Mesenchymal stem cell (in vitro differentiated cells and primary cell): ENCODE data around the gene ITIH3.

Experiments used
- DNase-seq: peaks from one replicate; pipeline ENCODE4 v3.0.0-alpha.2; 2013
- H2AFZ ChIP-seq: one replicate; pipeline ENCODE4 v1.6.1; 2013; ENCODE audit warnings: low read depth, mild to moderate bottlenecking, control low read depth, inconsistent platforms, low read length, moderate library complexity
- H2AK5ac ChIP-seq: 2 replicates; pipeline ENCODE4 v1.6.1; 2013; ENCODE audit warnings: low read length, moderate library complexity, mild to moderate bottlenecking, inconsistent platforms; ENCODE audit not compliant: severe bottlenecking
- H2BK120ac ChIP-seq: one replicate; pipeline ENCODE4 v1.6.1; 2013; ENCODE audit warnings: low read depth, mild to moderate bottlenecking, inconsistent platforms, low read length, moderate library complexity
- H2BK12ac ChIP-seq, 2 experiments: one replicate each; pipeline ENCODE4 v1.6.1; 2013; ENCODE audit warnings: inconsistent platforms in 2 of 2, low read length in 2 of 2, mild to moderate bottlenecking in 2 of 2, moderate library complexity in 2 of 2, control low read depth in 1 of 2
- H2BK15ac ChIP-seq: one replicate; pipeline ENCODE4 v1.6.1; 2013; ENCODE audit warnings: mild to moderate bottlenecking, low read depth, inconsistent platforms; ENCODE audit not compliant: poor library complexity, severe bottlenecking
- H2BK5ac ChIP-seq: 2 replicates; pipeline ENCODE4 v1.6.1; 2013; ENCODE audit warnings: low read depth, mild to moderate bottlenecking, low read length, control low read depth, inconsistent platforms; ENCODE audit not compliant: poor library complexity, severe bottlenecking
- H3K14ac ChIP-seq, 2 experiments: one replicate each; pipeline ENCODE4 v1.6.1; 2013; ENCODE audit warnings: inconsistent platforms in 2 of 2, low read length in 2 of 2, control low read depth in 1 of 2, mild to moderate bottlenecking in 1 of 2, moderate library complexity in 1 of 2
- H3K18ac ChIP-seq, 2 experiments: one replicate each; pipeline ENCODE4 v1.6.1; 2013; ENCODE audit warnings: inconsistent platforms in 2 of 2, low read length in 2 of 2, control low read depth in 1 of 2, low read depth in 1 of 2, mild to moderate bottlenecking in 1 of 2
- H3K23ac ChIP-seq, 2 experiments: one replicate each; pipeline ENCODE4 v1.6.1; 2013; ENCODE audit warnings: inconsistent platforms in 2 of 2, low read length in 2 of 2, mild to moderate bottlenecking in 2 of 2, moderate library complexity in 2 of 2, control low read depth in 1 of 2
- H3K27ac ChIP-seq: 2 replicates; pipeline ENCODE4 v1.5.1; 2013; ENCODE audit warnings: mild to moderate bottlenecking, moderate library complexity, low read length, control low read depth, inconsistent platforms; ENCODE audit not compliant: poor library complexity, severe bottlenecking
- H3K27me3 ChIP-seq, 2 experiments: 2 replicates each; pipeline versions ENCODE4 v1.6.1 to v1.7.0; 2013; ENCODE audit warnings: low read length in 2 of 2, mild to moderate bottlenecking in 2 of 2, moderate library complexity in 2 of 2, control low read depth in 1 of 2, inconsistent platforms in 1 of 2; ENCODE audit not compliant: control insufficient read depth in 1 of 2, insufficient read depth in 1 of 2
- H3K36me3 ChIP-seq, 2 experiments: 2 replicates each; pipeline versions ENCODE4 v1.6.1 to v1.7.0; 2013; ENCODE audit warnings: low read length in 2 of 2, control low read depth in 1 of 2, inconsistent platforms in 1 of 2, low read depth in 1 of 2, mild to moderate bottlenecking in 1 of 2; ENCODE audit not compliant: insufficient read depth in 2 of 2, control insufficient read depth in 1 of 2
- H3K4ac ChIP-seq, 2 experiments: one replicate each; pipeline ENCODE4 v1.6.1; 2013; ENCODE audit warnings: inconsistent platforms in 2 of 2, low read length in 2 of 2, mild to moderate bottlenecking in 2 of 2, moderate library complexity in 2 of 2, control low read depth in 1 of 2, low read depth in 1 of 2
- H3K4me1 ChIP-seq: 2 replicates; pipeline ENCODE4 v1.6.1; 2013; ENCODE audit warnings: low read depth, low read length, control low read depth; ENCODE audit not compliant: control insufficient read depth, insufficient read depth
- H3K4me2 ChIP-seq: 2 replicates; pipeline ENCODE4 v1.6.1; 2013; ENCODE audit warnings: low read length, mild to moderate bottlenecking, inconsistent platforms; ENCODE audit not compliant: poor library complexity, severe bottlenecking
- H3K4me3 ChIP-seq, 2 experiments: 2 replicates each; pipeline versions ENCODE4 v1.5.1 to v1.7.0; 2013; ENCODE audit warnings: low read length in 2 of 2, mild to moderate bottlenecking in 2 of 2, control low read depth in 1 of 2, low read depth in 1 of 2; ENCODE audit not compliant: insufficient read depth in 1 of 2
- H3K79me1 ChIP-seq: replicated peaks from 2 replicates; pipeline ENCODE4 v1.6.1; 2013; ENCODE audit warnings: mild to moderate bottlenecking, control low read depth, low read length, inconsistent platforms; ENCODE audit not compliant: poor library complexity, severe bottlenecking
- H3K9ac ChIP-seq: 2 replicates; pipeline ENCODE4 v1.7.0; 2013; ENCODE audit warnings: mild to moderate bottlenecking, low read length, moderate library complexity
- H3K9me3 ChIP-seq: 2 replicates; pipeline ENCODE4 v1.7.0; 2013; ENCODE audit warnings: mild to moderate bottlenecking, low read length; ENCODE audit not compliant: control insufficient read depth
- H4K8ac ChIP-seq: one replicate; pipeline ENCODE4 v1.6.1; 2013; ENCODE audit warnings: inconsistent platforms, mild to moderate bottlenecking, low read length, moderate library complexity
- H4K91ac ChIP-seq: one replicate; pipeline ENCODE4 v1.6.1; 2013; ENCODE audit warnings: mild to moderate bottlenecking, low read length, inconsistent platforms
- WGBS: methylation state at CpG from one replicate; pipeline ENCODE4 v1.1.7; 2013; ENCODE audit warnings: mixed read lengths; 5-methylcytosine and 5-hydroxymethylcytosine counted together

The ITIH3 gene

DNA sequence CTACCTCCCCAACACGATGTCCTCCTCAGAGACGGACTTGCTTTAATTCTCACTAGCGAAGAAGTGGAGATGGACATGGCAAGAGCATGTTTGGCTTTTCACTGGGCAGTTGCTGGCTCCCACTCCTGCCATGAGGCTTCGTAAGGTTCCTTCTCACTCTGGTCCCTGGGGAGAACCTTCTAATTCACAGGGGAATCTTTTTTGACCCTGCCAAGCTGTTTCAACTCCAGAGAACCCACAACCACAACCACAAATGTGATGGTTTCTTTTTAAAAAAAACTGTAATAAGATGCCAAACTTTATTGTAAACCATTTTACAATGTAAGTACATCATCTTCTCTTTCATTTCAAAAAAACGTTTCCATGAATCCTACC, 41.9 kb downstream of the ITIH3 start:
- Histone ChIP-seq H2BK5ac (no peak overlapping the region), H3K4ac (no peak overlapping the region), H3K36me3 (peaks cover 35 to 37% of the 10 kb centered on the region in 2 experiments), H3K9me3 (no peaks in the 10 kb centered on the region), H2BK12ac (no peak overlapping the region), H3K27ac (no peak overlapping the region), H2BK15ac (no peak overlapping the region), H3K9ac (no peak overlapping the region), H3K4me2 (no peak overlapping the region), H3K4me1 (peaks cover 28% of the 10 kb centered on the region), H3K79me1 (no peaks in the 10 kb centered on the region), H2AFZ (no peak overlapping the region), H3K18ac (no peak overlapping the region), H3K23ac (no peak overlapping the region), H2AK5ac (no peak overlapping the region), H2BK120ac (no peak overlapping the region), H4K8ac (no peak overlapping the region), H3K4me3 (no peak overlapping the region), H3K27me3 (peaks cover 0 to 4% of the 10 kb centered on the region in 2 experiments), H3K14ac (peak overlapping the region in 1 of 2 experiments; percentile 26), H4K91ac (no peak overlapping the region)
- DNase-seq, result no peak
- WGBS, result 94% methylated on average over 5 of the region's 5 CpGs

DNA sequence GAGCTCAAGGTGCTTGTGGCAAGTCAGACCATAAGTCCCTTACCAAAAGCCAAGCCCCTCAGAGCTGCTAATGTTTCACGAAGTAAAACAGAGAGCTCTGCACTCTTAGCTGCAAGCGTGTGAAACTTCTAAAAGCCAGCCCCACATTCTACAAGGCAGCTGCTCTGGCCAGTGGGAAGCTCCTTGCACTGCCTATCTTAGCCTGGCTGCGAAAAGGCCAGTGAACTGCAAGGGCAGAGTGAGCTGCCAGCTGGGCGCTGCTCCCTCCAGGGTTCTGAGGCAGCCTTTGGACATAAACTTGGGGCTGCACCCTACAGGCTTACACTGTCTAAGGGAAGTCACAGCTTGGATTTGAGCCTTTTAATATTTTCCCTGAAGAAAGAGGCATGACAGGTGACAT, 42.4 kb downstream of the ITIH3 start:
- Histone ChIP-seq H2BK15ac (no peak overlapping the region), H3K79me1 (no peaks in the 10 kb centered on the region), H3K23ac (no peak overlapping the region), H2BK12ac (no peak overlapping the region), H3K14ac (no peak overlapping the region), H3K4me1 (peaks cover 26% of the 10 kb centered on the region), H2AK5ac (no peak overlapping the region), H3K18ac (no peak overlapping the region), H4K8ac (no peak overlapping the region), H3K36me3 (peaks cover 40 to 42% of the 10 kb centered on the region in 2 experiments), H3K27ac (no peak overlapping the region), H3K4me3 (no peak overlapping the region), H3K4ac (no peak overlapping the region), H2BK120ac (no peak overlapping the region), H3K27me3 (peaks cover 0 to 4% of the 10 kb centered on the region in 2 experiments), H3K4me2 (no peak overlapping the region), H3K9me3 (no peaks in the 10 kb centered on the region), H2AFZ (no peak overlapping the region), H3K9ac (no peak overlapping the region), H2BK5ac (no peak overlapping the region), H4K91ac (no peak overlapping the region)
- DNase-seq, result no peak
- WGBS, result 92% methylated on average over 4 of the region's 4 CpGs

DNA sequence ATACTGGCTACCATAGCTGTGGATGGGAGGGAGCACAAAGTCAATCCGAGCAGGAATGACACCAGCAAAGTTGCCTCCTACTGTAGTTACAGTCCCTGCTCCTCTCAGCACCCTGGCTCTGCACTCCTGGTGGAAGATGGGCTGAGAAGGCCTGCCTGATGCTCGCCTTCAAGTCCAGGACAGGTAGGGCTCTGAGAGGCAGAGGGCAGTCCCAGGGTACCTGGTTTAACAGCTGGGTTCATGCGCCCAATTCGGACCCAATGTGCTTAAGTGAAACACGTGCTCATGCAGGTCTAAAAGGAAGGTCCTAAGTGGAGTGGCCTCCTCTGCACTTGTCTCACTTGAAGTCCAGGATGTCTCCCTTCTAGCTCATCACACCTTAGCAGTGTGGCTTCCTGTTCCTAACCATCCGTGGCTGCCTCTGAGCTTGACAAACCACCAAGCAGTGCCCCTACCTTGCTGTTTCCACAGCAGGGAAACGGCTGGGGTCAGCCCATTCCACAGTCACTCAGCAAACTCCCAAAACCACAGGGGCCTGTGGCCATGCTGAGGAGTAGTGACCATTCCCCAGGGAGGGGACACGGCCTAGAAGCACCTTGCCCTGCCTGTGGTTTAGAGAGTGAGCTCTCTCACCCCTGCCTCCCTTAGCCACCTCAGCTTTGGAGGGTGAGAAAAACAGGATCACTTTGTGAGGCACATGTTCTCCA, 44.1 kb downstream of the ITIH3 start:
- Histone ChIP-seq H2BK5ac (no peak overlapping the region), H2AFZ (no peak overlapping the region), H2BK120ac (no peak overlapping the region), H3K4me2 (no peak overlapping the region), H2AK5ac (no peak overlapping the region), H3K36me3 (peaks cover 42 to 55% of the 10 kb centered on the region in 2 experiments), H3K18ac (no peak overlapping the region), H3K79me1 (no peaks in the 10 kb centered on the region), H2BK12ac (no peak overlapping the region), H4K91ac (no peak overlapping the region), H3K27ac (no peak overlapping the region), H3K4me3 (no peak overlapping the region), H3K9me3 (no peaks in the 10 kb centered on the region), H3K27me3 (peaks cover 0 to 4% of the 10 kb centered on the region in 2 experiments), H4K8ac (no peak overlapping the region), H3K9ac (no peak overlapping the region), H3K4ac (no peak overlapping the region), H3K23ac (no peak overlapping the region), H3K14ac (no peak overlapping the region), H3K4me1 (peaks cover 22% of the 10 kb centered on the region), H2BK15ac (no peak overlapping the region)
- no peak for DNase-seq
- WGBS, result 99% methylated on average over 7 of the region's 8 CpGs

DNA sequence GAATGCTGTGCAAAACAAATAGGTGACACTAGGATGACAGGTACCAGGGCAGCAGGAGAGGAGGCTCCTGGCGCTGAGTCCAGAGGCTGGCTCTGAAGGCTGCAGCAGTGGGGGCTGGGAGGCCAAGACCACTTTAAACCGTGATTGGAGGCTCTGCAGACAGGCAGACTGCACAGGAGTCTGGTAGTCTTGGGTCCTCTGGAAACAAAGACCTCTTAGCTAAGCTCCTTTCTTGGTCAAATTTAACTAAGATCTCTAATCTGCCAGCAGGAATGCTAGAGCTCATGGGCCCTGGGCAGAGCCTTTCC, 44.6 kb downstream of the ITIH3 start:
- Histone ChIP-seq H2BK15ac (no peak overlapping the region), H3K36me3 (peaks cover 42 to 55% of the 10 kb centered on the region in 2 experiments), H3K23ac (no peak overlapping the region), H2BK12ac (no peak overlapping the region), H3K18ac (no peak overlapping the region), H2AFZ (no peak overlapping the region), H3K14ac (no peak overlapping the region), H3K79me1 (no peaks in the 10 kb centered on the region), H3K9ac (no peak overlapping the region), H4K91ac (no peak overlapping the region), H2BK5ac (no peak overlapping the region), H3K4me1 (peaks cover 22% of the 10 kb centered on the region), H3K4me2 (no peak overlapping the region), H2AK5ac (no peak overlapping the region), H3K27ac (no peak overlapping the region), H4K8ac (no peak overlapping the region), H3K27me3 (peaks cover 0 to 1% of the 10 kb centered on the region in 2 experiments), H3K9me3 (no peaks in the 10 kb centered on the region), H2BK120ac (no peak overlapping the region), H3K4ac (no peak overlapping the region), H3K4me3 (no peak overlapping the region)
- no peak for DNase-seq
- 84% methylated on average over 2 of the region's 2 CpGs for WGBS
